Spleen (tissue), 7 donors: ENCODE results near the gene TTC3.

Experiments
- POLR2A ChIP-seq, 3 donors: fragments of 450-650 bp; IDR thresholded peaks; one replicate each; pipeline ENCODE4 v1.5.1; 2017; ENCODE audit warnings: antibody characterized with exemption in 3 of 3, mild to moderate bottlenecking in 1 of 3
- TF ChIP-seq, protein P1 (sequence below), 11 experiments: fragments of 200-600 bp in 7 of 11; fragments of 450-650 bp in 4 of 11; sonication (generic) in 4 of 11; IDR thresholded peaks in 8 of 11; conservative IDR thresholded peaks in 3 of 11; 1 replicate in 7 of 11; 2 replicates in 4 of 11; pipeline versions ENCODE4 v1.4.0 to v1.8.0; 2016 to 2021; ENCODE audit warnings: antibody characterized with exemption in 11 of 11, inconsistent platforms in 4 of 11, mild to moderate bottlenecking in 1 of 11
- donor health status: DM: no; HTN: no; CAD: no; lungs with moderate emphysema.
- donor health status: DM: no; HTN: no; CAD: no.
- donor health status: DM: no; HTN: no; CAD: no.

DNA sequence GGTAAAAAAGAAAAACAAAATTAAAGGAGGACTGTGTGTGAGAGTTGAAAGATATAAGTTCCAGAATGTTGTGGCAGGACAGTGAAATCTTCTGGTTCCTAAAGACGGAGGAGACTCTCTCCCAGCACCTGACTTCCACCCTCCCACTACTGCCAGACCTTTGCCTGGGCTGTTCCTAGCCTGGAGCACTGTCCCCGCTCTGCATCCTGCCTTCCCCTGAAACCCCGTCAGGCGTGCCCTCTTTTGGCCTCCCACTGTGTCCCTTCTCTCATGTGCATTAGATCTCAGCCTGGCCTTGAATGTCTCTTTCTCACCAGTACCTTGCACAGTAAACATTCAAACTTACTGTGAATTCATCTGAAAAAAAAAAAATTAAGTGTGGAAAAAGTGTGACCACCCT, 120.0 kb downstream of the TTC3 start:
- TF ChIP-seq, protein P1, sequence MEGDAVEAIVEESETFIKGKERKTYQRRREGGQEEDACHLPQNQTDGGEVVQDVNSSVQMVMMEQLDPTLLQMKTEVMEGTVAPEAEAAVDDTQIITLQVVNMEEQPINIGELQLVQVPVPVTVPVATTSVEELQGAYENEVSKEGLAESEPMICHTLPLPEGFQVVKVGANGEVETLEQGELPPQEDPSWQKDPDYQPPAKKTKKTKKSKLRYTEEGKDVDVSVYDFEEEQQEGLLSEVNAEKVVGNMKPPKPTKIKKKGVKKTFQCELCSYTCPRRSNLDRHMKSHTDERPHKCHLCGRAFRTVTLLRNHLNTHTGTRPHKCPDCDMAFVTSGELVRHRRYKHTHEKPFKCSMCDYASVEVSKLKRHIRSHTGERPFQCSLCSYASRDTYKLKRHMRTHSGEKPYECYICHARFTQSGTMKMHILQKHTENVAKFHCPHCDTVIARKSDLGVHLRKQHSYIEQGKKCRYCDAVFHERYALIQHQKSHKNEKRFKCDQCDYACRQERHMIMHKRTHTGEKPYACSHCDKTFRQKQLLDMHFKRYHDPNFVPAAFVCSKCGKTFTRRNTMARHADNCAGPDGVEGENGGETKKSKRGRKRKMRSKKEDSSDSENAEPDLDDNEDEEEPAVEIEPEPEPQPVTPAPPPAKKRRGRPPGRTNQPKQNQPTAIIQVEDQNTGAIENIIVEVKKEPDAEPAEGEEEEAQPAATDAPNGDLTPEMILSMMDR (IDR thresholded peaks at IDR 0.05 in 8 of 11, conservative IDR thresholded peaks at IDR 0.05 in 3 of 11) = no peak
- TF ChIP-seq POLR2A (IDR thresholded peaks at IDR 0.05) = no peak
